Measurements from ENCODE around the gene GFER.

- no peak for TF ChIP-seq POLR2A (IDR thresholded peaks at IDR 0.05)
- TF ChIP-seq, protein P1, sequence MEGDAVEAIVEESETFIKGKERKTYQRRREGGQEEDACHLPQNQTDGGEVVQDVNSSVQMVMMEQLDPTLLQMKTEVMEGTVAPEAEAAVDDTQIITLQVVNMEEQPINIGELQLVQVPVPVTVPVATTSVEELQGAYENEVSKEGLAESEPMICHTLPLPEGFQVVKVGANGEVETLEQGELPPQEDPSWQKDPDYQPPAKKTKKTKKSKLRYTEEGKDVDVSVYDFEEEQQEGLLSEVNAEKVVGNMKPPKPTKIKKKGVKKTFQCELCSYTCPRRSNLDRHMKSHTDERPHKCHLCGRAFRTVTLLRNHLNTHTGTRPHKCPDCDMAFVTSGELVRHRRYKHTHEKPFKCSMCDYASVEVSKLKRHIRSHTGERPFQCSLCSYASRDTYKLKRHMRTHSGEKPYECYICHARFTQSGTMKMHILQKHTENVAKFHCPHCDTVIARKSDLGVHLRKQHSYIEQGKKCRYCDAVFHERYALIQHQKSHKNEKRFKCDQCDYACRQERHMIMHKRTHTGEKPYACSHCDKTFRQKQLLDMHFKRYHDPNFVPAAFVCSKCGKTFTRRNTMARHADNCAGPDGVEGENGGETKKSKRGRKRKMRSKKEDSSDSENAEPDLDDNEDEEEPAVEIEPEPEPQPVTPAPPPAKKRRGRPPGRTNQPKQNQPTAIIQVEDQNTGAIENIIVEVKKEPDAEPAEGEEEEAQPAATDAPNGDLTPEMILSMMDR (IDR thresholded peaks at IDR 0.05) = no peak
Observed at GRCh38 chr16:2008009-2008526, 24.1 kb downstream of the GFER start.

Measured in gastroesophageal sphincter (tissue), 3 donors.